GM12891 (cell line): ENCODE results near the gene MTG1.

Experiments used
- DNase-seq: peaks from one replicate; pipeline ENCODE4 v3.0.0; 2011; ENCODE audit warnings: low spot score; ENCODE audit not compliant: insufficient read length
- FAIRE-seq: peaks from 2 replicates; lab custom pipeline; 2011; peaks lifted over from hg19 to GRCh38; lab: Jason Lieb, UNC
- PAX5 ChIP-seq: IDR thresholded peaks from 2 replicates; pipeline ENCODE4 v1.6.1; 2011; ENCODE audit warnings: low read length, moderate library complexity, mild to moderate bottlenecking; ENCODE audit not compliant: insufficient read depth, severe bottlenecking
- POLR2A ChIP-seq: IDR thresholded peaks from 2 replicates; pipeline ENCODE4 v1.6.1; 2011; ENCODE audit warnings: low read depth, low read length, control low read depth
- POLR2AphosphoS5 ChIP-seq: IDR thresholded peaks from 2 replicates; pipeline ENCODE4 v1.6.1; 2011; ENCODE audit warnings: low read depth, low read length, control low read depth
- POU2F2 ChIP-seq: IDR thresholded peaks from 2 replicates; pipeline ENCODE4 v1.6.1; 2011; ENCODE audit warnings: low read depth, mild to moderate bottlenecking, control low read depth, low read length, moderate library complexity
- SPI1 ChIP-seq: IDR thresholded peaks from 2 replicates; pipeline ENCODE4 v1.6.1; 2011; ENCODE audit warnings: low read depth, low read length, control low read depth
- TAF1 ChIP-seq: IDR thresholded peaks from 2 replicates; pipeline ENCODE4 v1.6.1; 2011; ENCODE audit warnings: low read depth, low read length, control low read depth

Gene MTG1

DNA sequence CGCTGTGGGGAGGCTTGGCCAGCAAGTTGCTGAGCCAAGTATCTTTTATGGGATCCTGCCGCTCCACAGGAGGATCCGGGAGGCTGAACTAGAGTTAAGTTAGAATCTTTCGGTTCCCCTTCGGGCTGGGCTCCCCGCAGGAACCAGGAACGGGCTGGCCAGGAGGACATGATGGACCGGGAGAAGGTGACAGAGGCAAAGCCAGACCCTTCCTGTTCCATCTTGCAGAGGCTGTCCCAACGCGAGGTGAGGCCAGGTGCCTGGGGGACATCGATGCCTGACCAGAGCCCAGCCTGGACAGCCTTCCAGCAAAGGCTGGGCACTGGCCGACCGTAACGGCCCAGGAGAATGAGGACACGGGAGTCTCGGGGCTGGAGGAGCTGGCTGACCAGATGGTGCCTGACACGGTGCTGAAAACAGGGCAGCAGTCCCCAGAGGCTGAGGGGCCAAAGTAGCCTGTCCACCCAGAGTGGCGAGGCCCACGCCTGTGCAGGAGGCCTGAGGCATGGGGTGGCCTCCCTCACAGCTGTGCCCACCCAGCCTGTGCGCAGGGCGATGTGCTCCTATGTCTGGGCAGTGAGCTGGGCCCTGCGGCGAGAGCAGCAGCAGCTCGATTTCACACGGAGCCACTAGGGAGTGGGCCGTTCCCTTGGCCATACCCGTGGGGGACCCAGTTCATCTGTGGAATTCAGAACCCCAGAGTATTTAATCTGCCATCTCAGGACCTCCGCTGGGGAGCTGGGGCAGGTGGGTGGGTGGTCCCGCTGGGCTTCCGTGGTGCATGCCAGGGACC lies 16.7 kb upstream of the MTG1 start:
- DNase-seq, result no peak
- FAIRE-seq, result no peak
- no peak for TF ChIP-seq SPI1
- no peak for TF ChIP-seq TAF1
- no peak for TF ChIP-seq POLR2A
- TF ChIP-seq PAX5, result no peak
- TF ChIP-seq POLR2AphosphoS5, result no peak
- no peak for TF ChIP-seq POU2F2

DNA sequence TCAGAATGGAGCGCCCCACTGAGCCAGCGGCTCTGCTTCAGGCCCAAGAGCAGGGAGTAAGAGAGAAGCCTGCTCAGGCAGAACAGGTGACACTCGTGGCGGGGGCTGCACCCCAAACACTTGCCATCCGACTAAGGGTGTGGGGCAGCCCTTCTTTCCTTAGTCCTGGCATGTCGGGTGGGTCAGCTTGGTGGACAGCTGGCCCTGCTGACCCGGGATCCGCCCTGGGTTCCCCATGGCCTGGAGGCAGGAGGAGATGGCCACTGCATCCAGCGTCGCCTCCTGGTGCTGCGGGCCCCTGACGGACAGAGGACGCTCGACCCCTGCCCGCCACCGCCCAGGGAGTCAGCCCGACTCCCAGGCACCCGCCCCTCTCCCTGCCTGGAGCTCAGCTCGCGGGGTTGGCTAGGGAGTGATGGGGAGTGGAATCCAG lies 16.1 kb upstream of the MTG1 start:
- TF ChIP-seq POLR2A (no peak), SPI1 (no peak), PAX5 (no peak), POLR2AphosphoS5 (no peak)
- DNase-seq, result no peak
- FAIRE-seq, result no peak

DNA sequence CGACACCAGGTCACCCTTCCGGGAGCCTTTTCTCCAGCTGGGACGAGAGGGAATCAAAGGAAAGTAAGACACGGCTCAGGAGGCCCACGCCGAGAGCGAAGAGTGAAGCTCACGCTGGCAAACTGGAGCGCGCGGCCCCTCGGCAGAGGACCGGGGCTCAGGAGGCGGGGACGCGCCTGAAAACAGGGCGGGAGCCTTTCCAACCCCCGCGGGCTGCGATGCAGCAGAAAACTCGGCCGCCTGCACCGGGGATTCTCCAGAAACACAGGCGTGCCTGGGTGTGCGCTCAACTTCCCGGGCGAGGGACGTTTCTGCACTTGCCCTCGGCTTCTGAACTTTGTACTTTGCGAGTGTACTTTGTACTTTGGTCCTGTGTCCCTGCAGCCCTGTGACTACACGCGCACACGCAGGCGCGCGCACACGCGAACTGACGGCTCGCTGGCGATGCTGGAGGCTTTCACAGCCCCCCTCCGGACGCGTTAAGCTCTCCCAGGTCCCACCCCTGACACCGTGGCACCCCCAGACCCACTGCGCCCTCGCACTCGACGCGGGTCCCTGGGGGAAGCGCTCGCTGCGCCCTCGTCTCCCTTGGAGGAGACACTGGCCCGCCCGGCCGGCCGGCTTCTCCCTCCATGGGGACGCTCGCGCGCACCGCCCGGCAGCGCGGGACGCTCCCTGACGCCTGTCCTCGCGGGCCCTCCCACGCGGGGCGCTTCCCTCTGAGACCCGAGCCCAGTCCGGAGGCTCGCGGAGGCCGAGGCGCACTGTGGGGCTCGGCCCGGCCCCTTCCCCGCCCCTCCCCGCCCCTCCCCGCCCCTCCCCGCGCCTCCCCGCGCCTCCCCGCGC lies 15.5 kb upstream of the MTG1 start:
- FAIRE-seq (peak; percentile 62), DNase-seq (no peak)
- no peak for TF ChIP-seq POU2F2
- TF ChIP-seq PAX5, result no peak
- TF ChIP-seq POLR2A, result no peak
- TF ChIP-seq TAF1, result no peak
- no peak for TF ChIP-seq SPI1
- TF ChIP-seq POLR2AphosphoS5, result no peak

DNA sequence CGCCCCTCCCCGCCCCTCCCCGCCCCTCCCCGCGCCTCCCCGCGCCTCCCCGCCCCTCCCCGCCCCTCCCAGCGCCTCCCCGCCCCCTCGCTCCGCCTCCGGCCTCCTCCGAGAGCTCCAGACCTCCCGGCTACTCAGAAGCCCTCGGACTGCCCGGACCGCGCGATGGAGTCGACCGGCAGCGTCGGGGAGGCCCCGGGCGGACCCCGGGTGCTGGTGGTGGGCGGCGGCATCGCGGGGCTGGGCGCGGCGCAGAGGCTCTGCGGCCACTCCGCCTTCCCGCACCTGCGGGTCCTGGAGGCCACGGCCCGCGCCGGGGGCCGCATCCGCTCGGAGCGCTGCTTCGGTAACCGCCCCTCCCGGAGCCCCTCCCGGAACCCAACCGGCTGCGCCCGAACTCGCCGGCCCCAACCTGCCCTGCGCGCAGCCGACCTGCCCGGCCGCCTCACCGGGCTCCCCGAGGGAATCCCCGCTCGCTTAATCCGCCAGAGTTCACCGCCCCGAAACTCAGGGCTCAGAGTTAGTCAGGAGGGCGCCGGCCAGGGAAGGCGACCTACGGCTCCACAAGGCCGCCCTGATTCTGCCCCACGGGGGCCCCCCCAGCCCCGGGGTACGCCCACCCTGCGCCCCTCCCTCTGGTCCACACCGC lies 14.7 kb upstream of the MTG1 start, which contains the start of gene PAOX:
TSS of gene PAOX (plus strand) at position 111 of the 649 bp plus-strand sequence. CDS start at position 166, 55 bp downstream.
- TF ChIP-seq POLR2AphosphoS5 (no peak), TAF1 (0 out of 2 replicates have a peak, but pooled peaks have one; percentile 22)
- peak; percentile 83 for DNase-seq
- FAIRE-seq, result peak; percentile 82

DNA sequence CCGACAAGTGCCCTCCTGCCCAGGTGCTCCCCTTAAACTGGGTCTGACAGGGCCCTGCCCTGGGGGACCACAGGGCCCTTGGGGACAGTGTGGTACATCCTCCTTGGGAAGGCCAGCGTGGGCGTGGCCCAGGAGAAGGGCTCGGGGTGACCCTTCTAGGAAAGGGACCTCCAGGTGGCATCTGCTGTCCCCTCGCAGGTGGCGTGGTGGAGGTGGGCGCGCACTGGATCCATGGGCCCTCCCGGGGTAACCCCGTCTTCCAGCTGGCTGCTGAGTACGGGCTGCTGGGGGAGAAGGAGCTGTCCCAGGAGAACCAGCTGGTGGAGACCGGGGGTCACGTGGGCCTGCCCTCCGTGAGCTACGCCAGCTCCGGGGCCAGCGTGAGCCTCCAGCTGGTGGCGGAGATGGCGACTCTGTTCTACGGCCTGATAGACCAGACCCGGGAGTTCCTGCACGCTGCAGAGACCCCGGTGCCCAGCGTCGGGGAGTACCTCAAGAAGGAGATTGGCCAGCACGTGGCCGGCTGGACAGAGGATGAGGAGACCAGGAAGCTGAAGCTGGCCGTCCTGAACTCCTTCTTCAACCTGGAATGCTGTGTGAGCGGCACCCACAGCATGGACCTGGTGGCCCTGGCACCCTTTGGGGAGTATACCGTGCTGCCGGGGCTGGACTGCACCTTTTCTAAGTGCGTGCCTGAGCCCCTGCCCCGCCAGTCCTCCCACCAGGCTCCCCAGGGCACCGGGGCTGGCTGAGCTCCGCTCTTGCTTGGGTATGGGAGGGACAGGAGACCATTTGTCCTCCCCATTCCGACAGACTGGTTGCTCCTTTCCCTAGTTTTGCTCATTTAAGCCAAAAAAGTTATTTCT lies 13.9 kb upstream of the MTG1 start:
- no peak for DNase-seq
- no peak for TF ChIP-seq POLR2A
- TF ChIP-seq SPI1, result no peak
- no peak for TF ChIP-seq PAX5
- TF ChIP-seq POU2F2, result no peak
- TF ChIP-seq POLR2AphosphoS5, result no peak
- no peak for TF ChIP-seq TAF1
- no peak for FAIRE-seq

DNA sequence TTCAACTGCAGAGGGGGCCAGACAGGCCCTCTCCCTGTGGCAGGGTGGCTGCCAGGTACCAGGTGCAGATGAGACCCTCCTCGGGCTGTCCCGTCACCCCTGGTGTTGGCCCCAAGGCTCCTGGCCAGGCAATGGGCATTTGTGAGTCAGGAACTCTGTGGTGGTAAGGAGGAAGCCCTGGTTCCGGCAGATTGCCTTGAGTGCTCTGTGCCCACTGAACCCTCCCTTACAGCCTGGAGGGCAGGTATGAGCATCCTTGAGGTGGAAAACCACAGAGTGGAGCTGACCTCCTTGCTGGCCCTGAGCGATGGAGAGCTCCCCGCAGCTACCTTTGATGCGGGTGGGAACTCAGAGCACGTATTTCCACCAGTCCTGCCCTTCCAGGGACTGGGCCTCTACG lies 12.9 kb upstream of the MTG1 start:
- TF ChIP-seq POU2F2 (no peak), POLR2A (no peak), SPI1 (no peak), TAF1 (no peak), PAX5 (no peak), POLR2AphosphoS5 (no peak)
- DNase-seq (no peak), FAIRE-seq (no peak)

DNA sequence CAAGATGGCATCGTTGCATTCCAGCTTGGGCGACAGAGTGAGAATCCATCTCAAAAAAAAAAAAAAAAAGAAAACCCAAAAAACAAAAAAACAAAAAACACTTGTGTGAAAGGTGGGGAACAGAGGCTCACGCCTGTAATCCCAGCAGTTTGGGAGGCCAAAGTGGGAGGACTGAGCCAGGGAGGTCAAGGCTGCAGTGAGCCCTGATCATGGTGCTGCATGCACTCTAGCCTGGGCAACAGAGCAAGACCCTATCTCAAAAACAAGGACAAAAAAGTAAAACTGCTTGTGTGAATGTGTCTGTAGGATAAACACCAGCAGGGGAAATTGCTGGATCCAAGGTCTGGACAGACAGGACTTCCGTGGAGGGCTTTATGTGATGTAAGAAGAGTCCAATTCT lies 10.4 kb upstream of the MTG1 start:
- no peak for DNase-seq
- TF ChIP-seq POU2F2, result no peak
- TF ChIP-seq PAX5, result no peak
- no peak for TF ChIP-seq TAF1
- no peak for TF ChIP-seq POLR2A
- no peak for TF ChIP-seq POLR2AphosphoS5
- TF ChIP-seq SPI1, result no peak
- FAIRE-seq, result no peak

DNA sequence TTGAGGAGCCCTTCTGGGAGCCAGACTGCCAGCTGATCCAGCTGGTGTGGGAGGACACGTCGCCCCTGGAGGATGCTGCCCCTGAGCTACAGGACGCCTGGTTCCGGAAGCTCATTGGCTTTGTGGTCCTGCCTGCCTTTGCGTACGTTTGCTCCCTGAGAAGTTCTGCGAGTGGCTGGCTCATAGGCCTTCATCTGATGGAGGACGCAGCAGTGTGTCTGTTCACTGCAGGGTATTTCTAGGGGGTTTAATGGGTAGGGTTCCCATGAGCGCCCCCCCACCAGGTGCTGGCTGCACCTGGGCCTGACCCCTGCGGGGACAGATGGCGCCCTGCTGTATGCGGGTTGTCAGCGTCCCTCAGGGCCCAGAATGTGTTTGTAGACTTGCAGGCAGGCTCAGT lies 9.9 kb upstream of the MTG1 start:
- TF ChIP-seq SPI1 (no peak), TAF1 (no peak), POLR2AphosphoS5 (no peak), POU2F2 (no peak), PAX5 (no peak), POLR2A (no peak)
- FAIRE-seq (no peak), DNase-seq (no peak)
